Esophagus muscularis mucosa (tissue), 4 donors: ENCODE data around the gene CC2D2A. TPM values are rescaled to one million over a fixed set of nuclear protein-coding genes. Genes with fewer than 3 reads are reported as not detected.

Experiments
- DNase-seq: peaks from one replicate; pipeline ENCODE4 v3.0.0-alpha.2; 2017; ENCODE audit errors: extremely low spot score
- H3K27ac ChIP-seq, 4 donors: fragments of 200-600 bp; sonication (generic); replicated peaks in 1 of 4; 1 replicate in 3 of 4; 2 replicates in 1 of 4; pipeline ENCODE4 v1.5.1; 2016 to 2019; ENCODE audit warnings: mild to moderate bottlenecking in 1 of 4
- H3K27me3 ChIP-seq, 4 donors: fragments of 200-600 bp; sonication (generic); one replicate each; pipeline versions ENCODE4 v1.5.1 to v1.6.0; 2016 to 2019
- H3K36me3 ChIP-seq, 4 donors: fragments of 200-600 bp; sonication (generic); one replicate each; pipeline ENCODE4 v1.5.1; 2016 to 2019
- H3K4me1 ChIP-seq, 4 donors: fragments of 200-600 bp; sonication (generic); one replicate each; pipeline ENCODE4 v1.5.1; 2016 to 2019
- H3K4me3 ChIP-seq, 4 donors: fragments of 200-600 bp; sonication (generic); 1 replicate in 2 of 4; 2 replicates in 2 of 4; pipeline ENCODE4 v1.5.1; 2016 to 2019; ENCODE audit warnings: mild to moderate bottlenecking in 4 of 4, moderate library complexity in 1 of 4
- H3K9me3 ChIP-seq, 4 donors: fragments of 200-600 bp; sonication (generic); 1 replicate in 3 of 4; 2 replicates in 1 of 4; pipeline ENCODE4 v1.5.1; 2016 to 2019
- EP300 ChIP-seq: sonication (generic); formaldehyde crosslinking; IDR thresholded peaks from one replicate; pipeline ENCODE4 v1.6.1; 2017; ENCODE audit warnings: antibody characterized with exemption
- POLR2A ChIP-seq: fragments of 450-650 bp; IDR thresholded peaks from one replicate; pipeline ENCODE4 v1.6.1; 2017; ENCODE audit warnings: antibody characterized with exemption, moderate library complexity, mild to moderate bottlenecking, low read depth
- POLR2AphosphoS5 ChIP-seq, 2 donors: sonication (generic); formaldehyde crosslinking; IDR thresholded peaks; one replicate each; pipeline ENCODE4 v1.6.1; 2017; ENCODE audit warnings: antibody characterized with exemption in 2 of 2
- WGBS: methylation state at CpG from one replicate; pipeline ENCODE4 v1.1.5; 2018; 5-methylcytosine and 5-hydroxymethylcytosine counted together
- intact Hi-C: fragments of 100-400 bp; cut with DNase I; formaldehyde crosslinking; loops from one replicate; pipeline ENCODE4 v1.15.1; 2023
- total RNA-seq, 4 donors: library from RNA; depleted of rRNA; stranded (reverse); fragments of >200 nt; gene quantifications; one replicate each; pipeline versions ENCODE4 v1.1.0 to v1.2.1, GENCODE V29; 2016
- TF ChIP-seq, protein P1 (sequence below), 3 experiments: fragments of 200-600 bp in 2 of 3; fragments of 450-650 bp in 1 of 3; sonication (generic) in 2 of 3; IDR thresholded peaks; one replicate each; pipeline ENCODE4 v1.5.1; 2017 to 2019; ENCODE audit warnings: antibody characterized with exemption in 3 of 3, mild to moderate bottlenecking in 2 of 3, moderate library complexity in 1 of 3

CC2D2A gene
- total RNA-seq, 4 donors from 2014 or later: 23.0 to 59.7 (median 45.0) TPM

DNA sequence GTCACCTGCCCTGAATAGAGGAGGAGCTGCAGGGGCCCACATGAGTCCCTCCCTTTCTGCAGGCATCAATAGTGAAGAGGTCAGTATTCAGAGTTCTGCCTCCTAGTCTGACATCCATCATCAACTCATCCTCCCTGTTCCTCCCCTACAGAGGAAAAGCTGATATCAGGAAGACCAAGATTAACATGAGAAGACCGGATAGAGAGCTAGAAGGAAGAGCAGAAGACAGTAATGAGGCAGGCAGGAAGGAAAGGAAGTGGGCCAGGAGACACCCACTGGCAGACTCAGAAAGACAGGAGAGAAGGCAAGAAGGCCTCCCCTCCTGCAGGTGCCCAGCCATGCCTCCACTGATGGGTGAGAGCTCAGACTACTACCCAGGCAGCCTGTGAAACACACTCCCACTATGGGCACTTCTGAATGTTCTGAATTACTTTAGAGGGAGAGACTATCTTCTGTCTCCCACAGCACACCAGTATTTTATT, 74.6 kb downstream of the CC2D2A start:
- TF ChIP-seq EP300: no peak
- TF ChIP-seq, protein P1, sequence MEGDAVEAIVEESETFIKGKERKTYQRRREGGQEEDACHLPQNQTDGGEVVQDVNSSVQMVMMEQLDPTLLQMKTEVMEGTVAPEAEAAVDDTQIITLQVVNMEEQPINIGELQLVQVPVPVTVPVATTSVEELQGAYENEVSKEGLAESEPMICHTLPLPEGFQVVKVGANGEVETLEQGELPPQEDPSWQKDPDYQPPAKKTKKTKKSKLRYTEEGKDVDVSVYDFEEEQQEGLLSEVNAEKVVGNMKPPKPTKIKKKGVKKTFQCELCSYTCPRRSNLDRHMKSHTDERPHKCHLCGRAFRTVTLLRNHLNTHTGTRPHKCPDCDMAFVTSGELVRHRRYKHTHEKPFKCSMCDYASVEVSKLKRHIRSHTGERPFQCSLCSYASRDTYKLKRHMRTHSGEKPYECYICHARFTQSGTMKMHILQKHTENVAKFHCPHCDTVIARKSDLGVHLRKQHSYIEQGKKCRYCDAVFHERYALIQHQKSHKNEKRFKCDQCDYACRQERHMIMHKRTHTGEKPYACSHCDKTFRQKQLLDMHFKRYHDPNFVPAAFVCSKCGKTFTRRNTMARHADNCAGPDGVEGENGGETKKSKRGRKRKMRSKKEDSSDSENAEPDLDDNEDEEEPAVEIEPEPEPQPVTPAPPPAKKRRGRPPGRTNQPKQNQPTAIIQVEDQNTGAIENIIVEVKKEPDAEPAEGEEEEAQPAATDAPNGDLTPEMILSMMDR (IDR thresholded peaks at IDR 0.05): no peak
- TF ChIP-seq POLR2AphosphoS5 (IDR thresholded peaks at IDR 0.05): no peak
- no peak for TF ChIP-seq POLR2A

DNA sequence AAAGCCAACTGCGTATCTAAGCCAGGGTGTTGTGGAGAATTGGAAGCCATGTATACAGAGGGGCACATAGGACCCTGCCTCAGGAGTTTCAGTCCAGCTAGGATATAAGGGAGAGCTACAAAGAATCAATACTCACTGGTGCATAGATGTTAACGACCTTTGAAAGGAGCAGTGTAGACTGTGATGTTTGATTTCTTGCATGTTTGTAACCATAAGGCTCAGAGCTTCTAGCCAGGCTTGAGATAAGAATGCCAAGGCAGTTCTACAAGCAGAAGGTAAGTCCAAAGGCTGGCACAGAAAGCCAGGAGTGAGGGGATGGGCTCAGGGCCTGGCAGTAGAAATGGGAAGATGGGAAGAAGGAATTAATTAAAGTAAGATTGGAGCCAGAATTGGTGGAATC, 75.7 kb downstream of the CC2D2A start:
- H3K4me1 ChIP-seq: peaks cover 0 to 4% (median 0%) of the 10 kb centered on the region in 4 donors
- H3K4me3 ChIP-seq: no peak overlapping the region
- H3K9me3 ChIP-seq: no peaks in the 10 kb centered on the region
- H3K36me3 ChIP-seq: peaks cover 5 to 55% (median 29%) of the 10 kb centered on the region in 4 donors
- no peak for DNase-seq
- intact Hi-C loops: no loop called here
- 100% methylated on average over 2 of the region's 2 CpGs for WGBS
- TF ChIP-seq, protein P1 (IDR thresholded peaks at IDR 0.05): no peak
- TF ChIP-seq EP300 (no peak), POLR2AphosphoS5 (IDR thresholded peaks at IDR 0.05) (no peak), POLR2A (no peak)
- no peaks in the 10 kb centered on the region for H3K27me3 ChIP-seq
- no peak overlapping the region for H3K27ac ChIP-seq

More for the DNA sequence above, 74.6 kb downstream of the CC2D2A start:
- intact Hi-C loops: no loop called here
- Histone ChIP-seq H3K4me1 (peaks cover 0 to 4% (median 0%) of the 10 kb centered on the region in 4 donors), H3K4me3 (no peak overlapping the region), H3K36me3 (peaks cover 5 to 62% (median 33%) of the 10 kb centered on the region in 4 donors), H3K9me3 (no peaks in the 10 kb centered on the region), H3K27me3 (no peaks in the 10 kb centered on the region), H3K27ac (no peak overlapping the region)
- no peak for DNase-seq
- 75% methylated on average over 1 of the region's 1 CpG for WGBS

DNA sequence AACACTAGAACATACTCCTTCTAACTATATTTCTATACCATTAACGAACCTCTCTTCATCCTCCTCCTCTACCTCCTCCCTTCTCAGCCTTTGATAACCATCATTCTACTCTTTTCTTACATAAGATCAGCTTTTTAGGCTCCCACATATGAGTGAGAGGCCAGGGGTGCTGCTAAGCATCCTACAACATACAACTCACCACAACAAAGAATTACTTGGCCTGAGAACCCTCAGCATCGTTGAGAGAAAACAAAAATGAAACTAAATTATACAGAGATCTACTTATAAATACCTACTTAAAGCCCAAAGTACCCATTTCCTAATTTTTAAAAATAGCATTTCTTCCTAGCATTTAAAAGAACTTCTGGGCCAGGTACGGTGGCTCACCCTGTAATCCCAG, 77.7 kb downstream of the CC2D2A start:
- Histone ChIP-seq H3K27ac (no peak overlapping the region), H3K36me3 (peaks cover 5 to 43% (median 19%) of the 10 kb centered on the region in 4 donors), H3K4me1 (peaks cover 0 to 4% (median 0%) of the 10 kb centered on the region in 4 donors), H3K9me3 (no peaks in the 10 kb centered on the region), H3K27me3 (no peaks in the 10 kb centered on the region), H3K4me3 (no peak overlapping the region)
- intact Hi-C loops: no loop called here
- 75% methylated on average over 3 of the region's 3 CpGs for WGBS
- TF ChIP-seq EP300 (no peak), POLR2A (no peak), POLR2AphosphoS5 (IDR thresholded peaks at IDR 0.05) (no peak)
- TF ChIP-seq, protein P1 (IDR thresholded peaks at IDR 0.05): no peak
- no peak for DNase-seq

DNA sequence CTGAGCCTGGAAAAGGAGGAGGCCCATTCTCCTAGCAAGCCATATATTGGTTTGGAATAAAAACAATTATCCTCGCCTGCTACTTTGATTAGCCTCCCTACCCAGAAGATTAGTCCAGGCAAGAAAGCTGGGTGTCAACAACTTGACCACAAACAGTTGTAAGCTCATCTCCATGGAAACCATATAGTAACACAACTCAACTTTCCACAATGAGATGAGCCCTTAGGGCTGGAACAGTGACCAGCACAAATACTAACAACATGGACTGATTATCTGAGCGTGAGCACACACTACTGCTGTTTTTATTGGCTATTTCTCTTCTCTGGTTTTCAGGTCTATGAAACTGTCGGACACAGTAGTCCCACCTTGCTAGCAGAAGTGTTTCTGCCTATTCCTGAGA, 80.8 kb downstream of the CC2D2A start:
- H3K4me1 ChIP-seq: no peaks in the 10 kb centered on the region
- no peak overlapping the region for H3K4me3 ChIP-seq
- H3K27me3 ChIP-seq: no peaks in the 10 kb centered on the region
- no peak for DNase-seq
- intact Hi-C loops: no loop called here
- no peak overlapping the region for H3K27ac ChIP-seq
- H3K36me3 ChIP-seq: peaks cover 7 to 47% (median 24%) of the 10 kb centered on the region in 4 donors
- TF ChIP-seq, protein P1 (IDR thresholded peaks at IDR 0.05): no peak
- TF ChIP-seq EP300: no peak
- TF ChIP-seq POLR2A: no peak
- TF ChIP-seq POLR2AphosphoS5 (IDR thresholded peaks at IDR 0.05): no peak
- 100% methylated on average over 3 of the region's 3 CpGs for WGBS
- H3K9me3 ChIP-seq: no peaks in the 10 kb centered on the region
